Stimulated activated CD4-positive, alpha-beta T cell treated with anti-CD3 and anti-CD28 coated beads, Interleukin-15, amount 100 ng/mL, for 48 hours (primary cell): ENCODE results near the gene PIGU.
"Not testable (repeated sequence)": the region's sequence is repeated elsewhere in the genome, so short reads cannot be mapped to it uniquely, and the experiment has no call there.

ENCODE experiments used
- DNase-seq, 2 donors: peaks; one replicate each; pipeline ENCODE4 v3.0.0-alpha.2; 2020; ENCODE audit warnings: low read depth in 2 of 2

The PIGU gene

DNA sequence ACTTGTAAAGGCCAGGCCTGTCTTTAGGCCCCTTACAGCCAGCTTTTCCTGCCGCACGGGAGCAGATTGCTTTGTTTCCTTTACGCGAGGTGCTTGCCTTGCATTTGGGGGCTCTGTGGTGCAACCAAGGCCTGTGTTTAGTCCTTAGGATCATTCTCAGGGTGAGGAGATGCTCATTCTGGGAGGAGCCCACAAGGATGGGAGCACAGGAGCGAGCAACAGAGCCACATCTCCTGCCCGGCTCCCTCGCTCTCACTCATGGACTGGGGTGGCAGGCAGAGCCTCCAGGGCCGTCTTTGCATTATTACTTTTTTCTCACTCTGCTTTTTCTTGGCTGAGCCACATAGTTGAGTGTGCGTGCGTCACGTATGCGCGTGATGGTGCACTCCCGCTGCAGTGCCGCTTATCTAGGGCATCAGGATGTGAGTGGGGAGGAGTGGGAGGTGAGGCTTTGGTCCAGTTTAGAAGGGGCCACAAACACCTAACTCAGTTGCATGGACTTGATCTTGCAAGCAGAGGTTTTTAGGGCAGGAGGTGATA, 141.5 kb downstream of the PIGU start:
- DNase-seq: no peak

DNA sequence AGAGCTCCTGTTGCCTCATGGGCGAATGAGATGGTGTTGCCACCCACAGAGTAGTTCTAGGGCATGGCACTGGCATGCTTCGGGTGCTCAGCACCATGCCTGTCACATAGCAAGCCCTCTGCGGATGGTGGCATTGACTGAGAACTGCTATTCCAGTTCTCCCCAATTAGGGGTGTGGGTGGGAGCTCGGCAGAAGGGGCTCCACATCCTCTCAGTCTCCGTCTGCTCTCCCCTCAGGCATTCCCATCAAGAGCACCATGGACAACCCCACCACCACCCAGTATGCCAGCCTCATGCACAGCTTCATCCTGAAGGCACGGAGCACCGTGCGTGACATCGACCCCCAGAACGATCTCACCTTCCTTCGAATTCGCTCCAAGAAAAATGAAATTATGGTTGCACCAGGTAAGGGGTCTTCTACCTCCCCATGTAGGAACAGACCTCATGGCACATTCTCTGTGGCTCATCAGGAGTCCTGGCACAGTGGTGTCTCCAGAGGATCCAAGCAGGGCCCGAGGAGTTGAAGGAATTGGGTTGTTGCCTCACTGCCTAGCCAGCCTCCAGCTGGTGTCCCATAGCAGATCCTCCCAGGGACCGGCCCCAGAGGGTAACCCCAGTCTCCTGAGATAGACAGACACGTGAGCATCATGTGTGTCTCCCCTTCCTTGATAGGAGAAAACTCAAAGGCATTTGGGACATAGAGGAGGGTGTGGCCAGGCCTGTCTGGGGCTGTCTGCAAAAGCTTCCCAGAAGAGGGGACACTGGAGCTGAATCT, 142.3 kb downstream of the PIGU start:
- no peak for DNase-seq

DNA sequence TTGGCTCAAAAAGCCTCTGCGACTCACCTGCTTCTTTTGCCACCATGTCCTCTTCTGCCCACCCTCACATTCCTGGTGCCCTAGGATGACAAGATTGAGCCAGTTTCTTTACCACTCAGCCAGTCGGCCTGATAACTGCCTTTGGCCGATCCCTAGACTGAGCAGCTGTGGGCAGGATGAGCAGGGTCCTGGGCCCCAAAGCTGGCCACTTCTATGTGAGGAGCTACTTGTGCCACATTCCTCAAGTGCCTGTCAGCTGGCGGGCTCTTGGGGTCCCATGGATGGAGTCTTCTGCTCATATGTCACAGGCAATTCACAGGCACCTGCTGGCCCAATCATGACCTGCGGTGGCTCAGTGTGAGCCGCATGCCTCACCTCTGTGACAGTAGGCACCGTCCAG, 144.1 kb downstream of the PIGU start:
- DNase-seq: no peak

DNA sequence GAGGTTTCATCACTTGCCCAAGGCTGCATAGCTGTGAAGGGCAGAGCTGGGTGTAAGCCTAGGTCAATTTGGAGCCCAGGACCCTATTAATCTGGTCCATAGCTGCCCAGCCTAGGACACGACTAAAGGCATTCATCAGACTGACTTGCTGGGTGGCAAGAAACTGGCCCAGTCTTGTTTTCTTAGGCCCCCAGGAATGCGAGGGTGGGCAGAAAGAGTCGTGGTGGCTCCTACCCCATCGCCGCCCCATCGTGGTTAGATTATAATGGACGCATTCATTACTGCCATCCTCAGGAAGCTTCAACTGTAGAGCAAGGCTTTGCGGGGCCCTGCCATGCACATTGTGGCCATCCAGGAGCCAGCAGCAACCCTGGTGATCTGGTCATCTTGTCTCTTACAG, 144.6 kb downstream of the PIGU start:
- DNase-seq: no peak

DNA sequence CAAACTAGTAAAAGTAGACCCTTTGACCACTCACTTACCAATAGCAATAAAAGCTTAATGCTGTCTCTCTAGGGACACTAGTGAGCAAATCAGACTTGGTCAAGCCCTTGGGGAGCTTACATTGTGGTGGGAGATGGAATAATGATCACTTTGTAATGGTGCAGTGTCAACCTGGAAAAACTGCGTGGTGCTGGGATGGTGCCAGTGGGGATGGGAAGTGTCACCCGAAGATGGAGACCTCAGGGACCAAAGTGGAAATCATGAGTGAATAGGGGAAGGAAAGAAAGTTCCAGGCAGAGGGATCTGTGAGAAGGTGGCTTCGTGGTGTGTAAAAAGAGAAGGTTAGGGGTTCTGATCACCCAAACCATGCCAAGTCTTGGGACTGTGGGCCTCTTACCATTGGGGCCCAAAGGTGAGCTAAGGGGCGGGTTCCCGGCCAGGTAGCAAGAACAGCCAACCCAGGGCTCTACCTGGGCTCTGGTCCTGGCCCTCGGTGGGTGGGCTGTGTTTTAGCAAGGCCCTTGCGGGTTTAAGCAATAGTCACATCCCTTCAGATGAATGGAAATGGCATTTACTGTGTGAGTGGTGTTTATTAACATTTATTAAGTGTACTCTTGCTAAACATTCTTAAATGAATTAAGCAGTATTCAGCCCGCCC, 145.2 kb downstream of the PIGU start:
- no peak for DNase-seq

DNA sequence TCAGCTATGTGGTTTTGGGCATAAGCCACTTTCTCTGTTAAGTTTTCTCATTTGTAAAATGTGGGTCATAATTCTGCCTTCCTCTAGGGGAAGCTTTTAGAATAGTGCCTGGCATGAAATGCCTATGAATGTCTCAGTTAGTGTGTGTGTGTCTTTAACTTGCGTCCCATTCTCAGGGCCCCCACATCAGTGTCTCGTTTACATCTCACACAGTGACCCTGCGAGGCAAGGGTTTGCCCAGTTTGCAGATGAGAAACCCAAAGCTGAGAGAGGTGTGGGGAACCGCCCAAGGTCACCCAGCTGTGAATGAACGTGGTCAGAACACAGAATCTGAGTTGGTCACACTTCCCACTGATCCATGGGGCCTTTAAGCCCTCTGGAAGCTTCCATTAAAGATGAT, 146.6 kb downstream of the PIGU start:
- no peak for DNase-seq

DNA sequence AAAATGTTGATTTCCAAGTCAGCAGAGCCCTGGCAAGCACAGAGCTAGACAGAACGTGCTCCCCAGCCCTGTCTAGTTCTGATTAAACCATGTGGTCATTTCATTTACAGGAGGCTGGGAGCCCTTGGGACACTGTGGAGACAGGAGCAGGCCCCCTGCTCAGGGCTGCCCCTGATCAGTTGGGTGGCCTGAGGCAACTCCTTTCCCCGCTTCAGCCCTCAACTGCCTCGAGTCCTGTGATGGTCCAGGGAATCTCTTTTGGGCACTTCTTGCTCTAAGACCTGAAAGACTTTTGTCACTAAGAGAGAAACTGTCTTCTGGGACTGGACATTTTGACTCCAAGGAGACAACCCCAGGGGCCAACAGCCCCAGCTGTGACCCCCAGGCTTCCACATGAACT, 147.2 kb downstream of the PIGU start:
- DNase-seq: no peak

DNA sequence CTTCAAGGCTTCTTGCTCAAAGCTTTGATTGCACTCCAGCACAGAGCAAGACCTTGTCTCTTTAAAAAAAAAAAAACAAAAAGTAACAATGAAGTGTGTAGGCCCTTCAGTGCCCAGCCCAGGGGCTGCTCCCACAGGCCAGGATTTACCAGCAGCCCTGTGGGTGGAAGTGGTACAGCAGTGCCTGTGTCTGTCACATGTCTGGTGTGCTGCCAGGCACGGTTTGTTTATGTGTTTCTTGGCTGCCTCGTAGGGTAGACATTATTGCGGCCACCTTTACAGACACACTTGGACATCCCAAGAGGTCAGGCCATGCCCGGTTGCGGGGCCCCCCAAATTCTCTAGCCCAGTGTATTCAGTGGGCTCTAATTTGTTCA, 148.0 kb downstream of the PIGU start:
- DNase-seq: no peak

DNA sequence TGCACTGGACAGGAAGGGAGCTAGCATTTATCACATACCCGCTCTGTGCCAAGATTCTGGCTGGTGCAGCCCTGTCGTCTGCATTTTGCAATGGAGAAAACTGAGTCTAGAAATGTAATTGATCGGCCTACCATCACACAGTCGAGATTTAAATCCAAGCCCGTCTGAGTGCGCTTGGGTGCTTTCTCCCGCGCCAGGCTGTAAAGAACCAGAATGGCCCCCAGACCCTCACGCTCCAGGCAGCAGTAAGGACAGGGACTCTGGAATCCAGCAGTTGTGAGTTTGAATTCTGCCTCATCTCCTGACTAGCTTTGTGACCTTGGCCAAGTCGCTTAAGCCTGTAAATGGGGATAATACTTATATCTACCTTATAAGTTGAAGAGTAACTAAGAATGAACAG, 149.9 kb downstream of the PIGU start:
- DNase-seq: no peak

DNA sequence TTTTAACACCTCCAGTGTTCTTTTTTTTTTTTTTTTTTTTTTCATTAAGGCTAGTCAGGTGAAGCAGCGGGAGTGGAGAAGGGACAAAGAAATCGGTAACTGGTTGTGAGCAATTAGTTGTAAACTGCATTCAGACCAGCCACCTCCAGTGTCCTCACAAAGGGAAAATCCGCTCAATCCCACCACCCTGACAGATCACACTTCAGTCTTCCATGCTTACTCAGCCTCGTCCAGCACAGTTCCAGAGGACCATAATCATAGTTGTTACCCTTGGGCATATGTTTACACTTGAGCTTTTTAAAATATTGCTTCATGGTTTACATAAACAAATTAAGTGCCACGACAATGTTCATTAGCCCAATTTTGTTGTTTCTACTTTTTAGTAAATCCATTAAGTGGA, 150.4 kb downstream of the PIGU start:
- no peak for DNase-seq

DNA sequence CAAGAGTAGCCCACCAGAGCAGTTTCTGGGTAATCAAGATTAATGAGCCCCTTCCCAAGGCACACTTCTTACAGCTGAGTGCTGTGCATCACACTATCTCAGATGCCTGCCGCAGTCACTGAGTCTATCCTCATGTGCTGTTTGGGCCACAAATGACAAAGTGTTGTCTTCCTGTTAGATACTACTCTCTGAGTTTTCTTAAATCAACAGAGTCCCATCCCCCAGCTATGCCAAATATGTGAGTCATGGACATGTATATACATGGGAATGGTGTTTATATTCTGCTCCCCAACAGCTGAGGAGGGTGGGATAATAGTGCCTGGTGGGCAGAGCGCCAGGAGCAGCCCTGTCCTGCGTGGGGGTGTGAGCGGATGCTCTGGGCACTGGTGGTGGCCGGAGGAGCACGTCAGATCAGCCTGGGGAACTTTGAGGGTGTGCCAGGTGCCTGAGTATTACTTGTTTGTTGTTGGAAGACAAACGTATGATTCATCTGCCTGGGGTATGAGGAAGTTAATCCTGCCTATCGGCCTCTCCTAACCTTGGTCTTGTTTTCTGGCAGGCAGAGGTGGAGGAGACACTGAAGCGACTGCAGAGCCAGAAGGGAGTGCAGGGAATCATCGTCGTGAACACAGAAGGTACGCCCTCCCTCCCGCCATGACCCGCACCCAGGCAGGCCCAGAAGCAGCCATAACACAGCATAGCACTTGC, 151.0 kb downstream of the PIGU start:
- DNase-seq: no peak

DNA sequence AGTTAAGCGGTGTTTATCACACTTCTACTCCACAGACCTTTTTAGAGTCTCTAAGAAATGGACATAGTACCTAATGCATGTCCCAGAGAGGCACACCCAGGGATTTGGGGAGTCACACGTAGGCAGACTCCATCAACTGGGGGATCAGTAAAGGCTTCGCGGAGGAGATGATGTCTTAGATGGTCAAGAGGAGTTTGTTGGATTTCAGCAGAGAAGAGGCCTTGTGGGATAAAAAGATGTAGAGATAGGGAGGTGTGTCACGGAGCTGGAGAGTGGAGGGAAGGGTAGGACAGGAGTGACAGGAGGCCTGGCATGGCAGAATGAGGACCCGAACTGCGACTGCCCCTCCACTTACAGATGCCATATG, 151.6 kb downstream of the PIGU start:
- no peak for DNase-seq

DNA sequence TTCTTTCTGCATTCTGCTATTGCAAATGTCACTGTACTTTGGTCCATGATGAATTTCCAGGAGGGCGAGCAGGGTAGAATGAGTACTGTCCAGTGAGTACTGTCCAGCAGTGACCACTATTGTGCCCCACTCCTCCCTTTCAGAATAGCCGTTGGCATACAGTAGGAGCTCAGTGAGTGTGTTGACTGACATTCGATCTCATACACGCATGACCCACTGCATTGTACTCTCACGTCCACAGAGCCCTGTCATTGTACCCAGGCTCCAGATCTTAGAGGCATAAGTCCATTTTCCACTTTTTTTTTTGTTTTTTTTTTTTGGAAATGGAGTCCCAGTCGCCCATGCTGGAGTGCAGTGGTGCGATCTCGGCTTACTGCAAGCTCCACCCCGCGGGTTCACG, 152.5 kb downstream of the PIGU start:
- DNase-seq: no peak

DNA sequence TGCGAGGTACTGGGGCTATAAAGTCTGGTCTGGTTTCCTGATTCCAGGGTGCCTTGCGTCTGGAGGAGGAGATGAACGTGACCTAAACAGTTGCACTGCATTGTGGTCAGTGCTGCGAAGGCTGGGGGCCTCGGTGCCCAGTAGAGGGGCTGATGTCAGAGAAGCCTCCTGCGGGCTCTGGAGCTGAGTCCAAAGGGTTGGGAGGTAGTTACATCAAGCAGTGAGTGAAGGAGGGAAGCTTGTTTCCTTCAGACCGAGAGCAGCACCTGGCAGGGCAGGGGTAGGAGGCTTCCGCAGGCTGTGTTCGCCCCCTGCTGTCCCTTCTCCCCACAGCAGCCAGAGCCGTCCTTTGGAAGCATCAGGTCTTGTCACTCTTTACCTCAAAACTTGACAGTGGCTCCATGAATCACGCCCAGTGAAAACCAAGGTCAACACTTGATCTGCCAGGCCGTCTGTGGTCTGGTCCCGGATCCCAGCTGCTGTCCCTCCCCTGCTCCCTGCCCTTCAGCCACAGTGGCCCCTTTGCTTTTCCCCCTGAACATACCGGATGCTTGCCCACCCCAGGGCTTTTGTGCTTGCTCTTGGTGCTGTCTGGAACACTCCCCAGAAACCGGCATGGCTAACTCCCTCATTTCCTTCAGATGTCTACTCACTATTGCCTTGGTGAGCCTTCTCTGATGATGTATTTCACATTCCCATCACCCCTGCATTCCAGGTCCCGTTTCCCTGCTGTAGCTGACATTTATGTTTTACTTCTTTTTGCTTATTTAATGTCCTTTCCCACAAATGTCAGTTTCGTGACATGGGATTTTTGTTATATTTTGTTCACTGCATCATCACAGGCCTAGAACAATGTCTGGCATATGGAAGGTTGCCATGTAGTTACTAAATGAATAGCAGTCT, 153.7 kb downstream of the PIGU start:
- peak; percentile 32 to 41 for DNase-seq

DNA sequence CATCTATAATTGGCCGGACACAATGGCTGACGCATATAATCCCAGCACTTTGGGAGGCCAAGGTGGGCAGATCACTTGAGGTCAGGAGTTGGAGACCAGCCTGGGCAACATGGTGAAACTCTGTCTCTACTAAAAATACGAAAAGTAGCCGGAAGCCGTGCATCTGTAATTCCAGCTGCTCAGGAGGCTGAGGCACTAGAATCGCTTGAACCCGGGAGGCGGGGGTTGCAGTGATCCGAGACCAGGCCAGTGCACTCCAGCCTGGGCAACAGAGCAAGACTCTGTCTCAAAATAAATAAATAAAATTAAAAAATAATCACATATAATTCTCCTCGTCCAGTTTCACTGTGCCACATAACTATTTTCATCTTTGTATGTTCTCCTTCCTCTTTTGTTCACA, 157.1 kb downstream of the PIGU start:
- not testable (repeated sequence) for DNase-seq

DNA sequence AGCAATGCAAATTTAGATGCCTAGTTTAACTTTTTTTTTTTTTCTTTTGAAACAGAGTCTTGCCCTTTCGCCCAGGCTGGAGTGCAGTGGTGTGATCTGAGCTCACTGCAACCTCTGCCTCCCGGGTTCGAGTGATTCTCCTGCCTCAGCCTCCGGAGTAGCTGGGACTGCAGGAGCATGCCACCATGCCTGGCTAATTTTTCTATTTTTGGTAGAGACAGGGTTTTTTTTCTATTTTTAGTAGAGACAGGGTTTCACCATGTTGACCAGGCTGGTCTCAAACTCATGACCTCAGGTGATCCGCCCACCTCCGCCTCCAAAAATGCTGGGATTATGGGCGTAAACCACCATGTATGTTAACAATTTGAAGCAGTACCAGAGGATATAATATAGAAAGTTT, 158.0 kb downstream of the PIGU start:
- DNase-seq: not testable (repeated sequence)

DNA sequence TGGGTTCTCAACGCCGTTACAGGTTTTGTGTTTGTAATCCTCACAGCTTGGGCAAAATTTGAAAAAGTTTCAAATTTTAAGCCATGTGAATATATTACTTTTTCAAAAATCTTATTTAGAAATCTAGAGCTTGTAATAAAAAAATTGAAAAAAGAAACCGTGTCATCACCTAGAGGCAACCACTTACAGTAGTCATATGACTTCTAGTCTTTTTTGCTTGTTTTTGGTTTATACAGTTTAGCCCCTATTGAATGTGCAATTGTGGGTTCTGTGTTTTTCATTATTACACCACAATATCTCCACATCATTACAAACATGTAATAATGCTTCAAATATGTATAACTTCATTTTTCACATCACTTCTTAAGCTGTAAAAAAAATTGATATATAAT, 159.8 kb downstream of the PIGU start:
- DNase-seq: no peak

DNA sequence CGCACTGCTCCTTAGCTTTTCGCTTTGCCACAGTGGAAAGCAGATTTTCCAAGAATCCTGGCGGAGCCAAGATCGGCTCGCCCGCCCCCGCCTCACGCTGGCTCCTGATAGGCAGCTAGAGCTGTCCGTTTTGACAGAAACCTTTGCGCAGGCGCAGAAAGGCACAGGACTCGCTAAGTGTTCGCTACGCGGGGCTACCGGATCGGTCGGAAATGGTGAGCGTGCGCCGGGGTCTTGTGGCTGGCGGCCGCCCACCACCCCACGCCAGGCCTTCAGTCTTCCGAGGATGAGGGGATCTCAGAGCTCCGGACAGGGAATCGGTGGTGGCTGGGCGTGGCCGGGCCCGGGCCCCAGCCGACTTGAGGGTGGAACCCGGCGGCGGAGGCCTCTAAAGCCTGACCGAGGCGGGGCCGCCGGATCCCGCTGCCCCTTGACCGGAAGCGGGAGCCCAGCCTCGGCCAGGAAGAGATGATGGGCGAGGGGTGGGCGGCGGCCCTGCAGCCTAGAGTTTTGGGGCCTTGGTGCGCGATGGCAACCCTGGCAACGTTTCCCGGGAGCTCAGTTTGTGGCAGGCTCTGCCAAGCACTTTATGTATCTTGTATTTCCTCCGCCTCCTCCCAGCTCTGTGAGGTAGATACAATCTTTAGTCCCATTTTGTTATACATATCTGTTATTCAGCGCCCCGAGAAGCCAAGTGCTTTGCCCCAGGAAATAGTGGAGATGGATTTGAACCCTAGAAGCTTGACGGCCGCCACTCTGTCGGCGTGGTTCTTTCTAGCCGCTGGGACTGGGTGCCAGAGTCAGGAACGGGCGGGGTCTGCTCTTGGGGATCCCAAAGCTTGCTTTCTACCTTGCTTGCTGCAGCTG, 160.4 kb downstream of the PIGU start, which contains the start of gene DYNLRB1:
Gene DYNLRB1, plus strand, starts transcription at position 176 of the 867 bp plus-strand sequence. Its CDS starts 37 bp downstream, at position 213.
- peak; percentile 92 to 94 for DNase-seq

DNA sequence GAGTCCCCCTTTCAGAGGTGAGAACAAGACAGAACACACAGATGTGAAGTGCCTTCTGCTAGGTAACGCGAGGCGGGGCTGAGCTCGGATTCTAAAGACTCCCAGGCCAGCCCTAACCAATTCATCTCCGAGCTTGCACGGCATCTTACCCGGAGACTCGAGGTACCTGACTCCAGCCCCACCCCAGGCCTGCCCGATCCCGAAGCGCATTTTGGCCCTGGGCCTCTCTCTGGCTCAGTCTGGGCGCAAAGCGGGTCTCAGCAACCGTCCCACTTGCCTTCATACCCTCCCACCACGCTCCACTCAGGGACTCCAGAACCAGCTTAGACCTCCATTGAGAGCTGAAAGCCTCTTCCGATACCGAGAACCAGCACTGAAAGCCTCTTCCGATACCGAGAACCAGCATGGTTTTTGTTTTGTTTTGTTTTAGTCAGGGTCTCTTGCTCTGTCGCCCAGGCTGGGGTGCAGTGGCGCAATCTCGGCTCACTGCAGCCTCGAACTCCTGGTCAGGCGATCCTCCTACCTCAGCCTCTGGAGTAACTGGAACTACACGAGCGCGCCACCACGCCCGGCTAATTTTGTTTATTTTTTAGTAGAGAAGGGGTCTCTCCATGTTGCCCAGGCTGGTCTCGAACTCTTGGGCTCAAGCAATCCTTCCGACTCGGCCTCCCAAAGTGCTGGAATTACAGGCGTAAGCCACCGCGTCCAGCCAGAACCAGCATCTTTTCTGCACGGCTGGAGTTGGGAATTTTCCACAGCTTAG, 161.2 kb downstream of the PIGU start:
- peak; percentile 59 to 64 for DNase-seq
